Measurements from ENCODE around the gene PLK2.

The PLK2 gene

DNA sequence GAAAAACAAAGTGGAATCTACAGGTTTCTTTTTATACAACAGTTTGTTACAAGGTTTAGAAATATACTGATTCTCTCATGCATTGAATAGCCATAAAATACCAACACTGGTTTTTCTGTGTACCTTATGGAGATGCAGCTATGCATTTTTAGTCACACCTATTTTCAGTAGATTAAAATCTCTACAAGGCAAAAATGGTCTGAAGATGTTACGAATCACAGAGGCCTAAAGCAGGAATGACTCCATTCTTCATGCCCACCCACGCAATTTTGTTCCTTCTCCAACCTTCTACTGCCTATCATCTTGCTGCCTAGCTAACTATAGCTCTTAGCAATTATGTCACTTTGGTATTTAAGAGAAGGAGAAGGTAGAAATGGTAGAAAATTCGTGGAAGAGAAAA, 9.9 kb downstream of the PLK2 start:
- no peak for DNase-seq (ENCODE audit: low spot score)

DNA sequence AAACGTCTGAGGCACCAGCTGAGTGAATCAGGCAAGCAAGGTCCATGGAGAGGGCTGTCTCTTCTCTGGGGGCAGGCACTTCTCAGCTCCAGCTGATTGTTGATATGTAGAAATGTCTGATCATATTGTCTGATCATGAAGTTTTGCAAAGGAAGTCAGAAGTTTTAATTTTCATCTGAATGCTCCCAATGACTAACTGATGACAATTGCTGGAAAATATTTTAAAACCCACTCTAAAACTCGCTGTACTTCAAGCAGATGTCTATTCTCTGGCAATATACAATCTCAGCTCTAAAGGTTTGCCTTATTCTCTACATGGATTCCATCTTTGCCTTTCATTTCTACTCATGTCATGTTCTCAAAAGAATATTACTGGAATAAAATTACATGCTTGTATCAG, 12.7 kb downstream of the PLK2 start:
- no peak for DNase-seq (ENCODE audit: low spot score)

DNA sequence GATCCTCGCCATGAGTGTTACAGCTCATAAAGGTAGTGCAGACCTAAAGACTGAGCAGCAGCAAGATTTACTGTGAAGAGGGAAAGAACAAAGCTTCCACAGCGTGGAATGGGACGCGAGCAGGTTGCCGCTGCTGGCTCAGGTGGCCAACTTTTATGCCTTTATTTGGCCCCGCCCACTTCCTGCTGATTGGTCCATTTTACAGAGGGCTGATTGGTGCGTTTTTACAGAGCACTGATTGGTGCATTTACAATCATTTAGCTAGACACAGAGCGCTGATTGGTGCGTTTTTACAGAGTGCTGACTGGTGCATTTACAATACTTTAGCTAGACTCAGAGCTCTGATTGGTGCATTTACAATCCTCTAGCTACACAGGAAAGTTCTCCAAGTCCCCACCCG, 13.9 kb downstream of the PLK2 start:
- DNase-seq (ENCODE audit: low spot score), result no peak

DNA sequence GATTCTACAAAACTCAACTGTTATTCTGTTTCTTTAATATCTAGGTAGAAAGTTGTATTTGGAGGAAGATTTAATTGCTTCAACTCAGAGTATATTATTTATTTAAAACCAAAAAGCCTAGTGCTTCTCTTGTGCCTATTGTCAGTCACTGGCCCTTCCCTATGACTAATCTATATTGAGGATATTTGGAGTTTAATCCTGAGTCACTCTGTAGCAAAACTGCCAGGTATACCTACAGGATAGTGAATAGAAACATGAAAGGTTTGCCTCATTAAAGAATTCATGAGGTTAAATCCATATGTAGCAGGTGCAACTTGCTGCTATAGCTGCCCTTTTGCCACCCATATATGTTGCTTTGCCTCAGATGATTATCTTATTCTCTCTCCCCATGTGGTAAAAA, 15.1 kb downstream of the PLK2 start:
- no peak for DNase-seq (ENCODE audit: low spot score)

- DNase-seq (ENCODE audit: low spot score), result no peak
Observed at GRCh38 chr5:58440901-58441460, 18.9 kb downstream of the PLK2 start.

GRCh38 chr5:58439094-58439644, 20.7 kb downstream of the PLK2 start:
- no peak for DNase-seq (ENCODE audit: low spot score)

GRCh38 chr5:58437661-58438060, 22.2 kb downstream of the PLK2 start:
- DNase-seq (ENCODE audit: low spot score), result no peak

DNA sequence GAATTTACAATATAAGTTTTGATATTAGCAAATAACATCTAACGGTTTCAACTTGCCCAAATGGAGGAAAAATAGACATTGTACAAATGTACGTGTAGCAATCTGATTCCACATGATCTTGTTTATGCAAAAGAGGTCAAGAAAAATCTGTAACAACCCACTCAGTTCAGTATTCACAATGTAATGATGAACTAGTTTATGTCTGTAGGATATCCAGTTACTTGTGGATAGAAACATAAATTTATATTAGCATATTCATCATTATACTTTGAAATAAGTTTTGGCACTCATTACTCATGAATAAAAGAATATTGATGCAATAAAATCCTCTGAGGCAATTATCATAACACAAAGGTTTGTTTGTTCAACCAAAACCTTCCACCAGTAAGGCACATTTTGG, 28.1 kb downstream of the PLK2 start:
- DNase-seq (ENCODE audit: low spot score), result no peak

- no peak for DNase-seq (ENCODE audit: low spot score)
Observed at GRCh38 chr5:58412932-58413331, 47.0 kb downstream of the PLK2 start.

GRCh38 chr5:58412081-58412480, 47.8 kb downstream of the PLK2 start:
- DNase-seq (ENCODE audit: low spot score), result no peak

GRCh38 chr5:58411372-58411771, 48.5 kb downstream of the PLK2 start:
- no peak for DNase-seq (ENCODE audit: low spot score)

DNA sequence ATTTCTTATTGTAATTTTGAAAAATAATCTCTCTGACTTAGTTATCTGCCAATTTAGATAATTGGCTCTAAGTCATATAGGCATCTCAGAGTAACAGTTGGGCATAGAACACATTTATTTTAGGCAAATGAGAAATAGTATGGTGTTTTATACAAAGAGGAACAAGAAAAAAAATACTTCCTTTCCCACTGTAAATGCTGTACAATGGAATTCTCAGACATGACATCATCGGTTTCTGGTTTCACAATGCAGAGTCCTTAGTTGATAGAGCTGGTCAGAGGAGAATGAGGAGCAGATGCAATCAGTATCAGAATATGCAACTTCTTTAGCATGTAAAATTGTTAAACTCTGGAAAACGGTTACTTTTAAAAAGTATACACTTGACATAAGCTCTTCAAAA, 49.4 kb downstream of the PLK2 start:
- DNase-seq (ENCODE audit: low spot score), result no peak

- no peak for DNase-seq (ENCODE audit: low spot score)
Observed at GRCh38 chr5:58407042-58407719, 52.7 kb downstream of the PLK2 start.

DNA sequence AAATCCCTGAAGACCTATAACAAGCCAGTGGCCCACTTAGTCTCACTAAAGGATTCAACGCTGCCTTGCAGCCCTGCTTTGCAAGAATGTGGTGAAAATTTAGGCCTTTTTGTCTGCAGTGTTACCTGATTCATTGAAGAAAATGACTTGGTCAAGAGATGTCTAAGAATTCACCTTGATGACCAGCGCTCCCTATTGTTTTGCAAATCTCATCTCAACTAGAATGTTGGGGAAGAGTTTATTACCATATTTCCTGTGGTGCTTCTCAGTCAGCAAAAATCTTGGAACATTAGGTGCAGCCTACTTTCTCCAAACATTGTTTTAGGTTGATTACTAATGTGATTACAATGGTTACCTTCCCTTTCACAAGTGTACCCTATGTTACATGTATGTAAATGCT, 53.5 kb downstream of the PLK2 start:
- DNase-seq (ENCODE audit: low spot score), result no peak

- DNase-seq (ENCODE audit: low spot score), result no peak
Observed at GRCh38 chr5:58405175-58405574, 54.7 kb downstream of the PLK2 start.

DNA sequence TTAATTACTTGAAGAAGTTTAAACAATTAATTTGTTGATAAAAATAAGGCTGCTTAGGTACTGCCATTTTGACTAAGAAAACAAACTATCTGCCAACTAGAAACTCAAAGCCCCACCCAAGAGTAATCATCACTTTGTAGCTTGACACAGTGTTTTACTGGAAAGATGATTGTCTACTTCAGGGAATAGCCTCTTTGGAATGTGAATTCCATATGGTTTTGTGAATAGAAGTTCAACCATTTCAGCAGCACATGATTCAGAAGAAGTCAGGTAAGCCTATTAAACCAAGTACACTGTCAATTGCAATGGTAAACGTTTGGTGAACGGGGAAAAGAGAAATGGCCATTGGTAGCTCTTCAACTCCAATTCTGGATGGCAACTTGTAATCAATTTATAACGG, 55.2 kb downstream of the PLK2 start:
- DNase-seq (ENCODE audit: low spot score), result no peak

Measured in CD4-positive, alpha-beta T cell treated with Interleukin-15 for 4 hours (primary cell).